ENCODE data around the gene DOK6. TPM values are rescaled to one million over a fixed set of nuclear protein-coding genes. Genes with fewer than 3 reads are reported as not detected.

Gene DOK6
- total and polyA plus RNA-seq, 2 donors (not counting 1 experiment from before 2014, with no cell fraction given) = not detected

DNA sequence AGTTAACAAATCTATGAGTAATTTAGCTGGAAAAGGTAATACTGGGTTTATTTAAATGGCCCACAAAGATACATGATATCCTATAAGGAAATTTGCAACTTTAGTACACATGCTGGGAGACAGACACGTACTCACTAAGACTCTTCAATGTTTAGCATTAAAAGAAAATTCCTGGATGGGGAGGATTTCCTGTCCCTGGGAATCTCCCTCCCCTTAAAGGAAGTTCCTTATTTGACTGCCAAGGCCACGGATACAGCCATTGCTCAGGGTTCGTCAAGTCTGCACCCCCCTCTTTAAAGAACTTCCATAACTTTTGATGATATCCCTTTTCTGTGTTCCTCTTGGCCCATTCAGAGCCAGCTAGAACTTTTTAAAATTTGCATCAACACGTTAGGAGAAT, 279.4 kb downstream of the DOK6 start:
- Histone ChIP-seq H3K27me3 (replicated peaks in 1 of 4; ENCODE audit: control extremely low read depth in 1 of 4, control insufficient read depth in 3 of 4, insufficient read depth in 4 of 4, low read length in 3 of 4) (no peaks in the 10 kb centered on the region), H3K36me3 (replicated peaks in 1 of 2; ENCODE audit: control extremely low read depth in 1 of 2, control insufficient read depth in 1 of 2, extremely low read depth in 1 of 2, insufficient read depth in 2 of 2, low read length in 1 of 2) (no peaks in the 10 kb centered on the region), H3K4me1 (ENCODE audit: control insufficient read depth in 2 of 2, insufficient read depth in 2 of 2, low read length in 2 of 2) (no peaks in the 10 kb centered on the region), H3K9ac (ENCODE audit: low read length) (no peak overlapping the region), H2AFZ (ENCODE audit: insufficient read depth, low read depth, low read length, poor library complexity, severe bottlenecking) (no peak overlapping the region), H3K27ac (ENCODE audit: low read length in 2 of 2) (no peak overlapping the region), H3K79me2 (ENCODE audit: control insufficient read depth, insufficient read depth, low read length) (no peaks in the 10 kb centered on the region), H3K4me3 (ENCODE audit: control extremely low read depth in 1 of 5, extremely low read depth in 1 of 5, insufficient read depth in 1 of 5, low read depth in 2 of 5, low read length in 4 of 5) (no peak overlapping the region), H4K20me1 (ENCODE audit: control insufficient read depth, insufficient read depth, low read length, poor library complexity, severe bottlenecking) (no peaks in the 10 kb centered on the region), H3K4me2 (replicated peaks; ENCODE audit: low read depth, low read length, poor library complexity, severe bottlenecking) (no peak overlapping the region), H3K9me3 (ENCODE audit: control extremely low read depth in 1 of 3, control insufficient read depth in 2 of 3, insufficient read depth in 1 of 3, low read length in 2 of 3) (peaks cover 0 to 3% (median 0%) of the 10 kb centered on the region in 3 donors)
- no peak overlapping the region for H3K27ac Mint-ChIP-seq
- ChIA-PET POLR2A (no interaction called here), CTCF (no interaction called here)
- intact Hi-C loops (cut with micrococcal nuclease) = no loop called here
- no peak overlapping the region for H3K4me3 Mint-ChIP-seq
- TF ChIP-seq EZH2 (IDR thresholded peaks at IDR 0.05; ENCODE audit: borderline replicate concordance, insufficient read depth, low read depth, low read length, poor library complexity, severe bottlenecking) = no peak
- TF ChIP-seq, protein P1, sequence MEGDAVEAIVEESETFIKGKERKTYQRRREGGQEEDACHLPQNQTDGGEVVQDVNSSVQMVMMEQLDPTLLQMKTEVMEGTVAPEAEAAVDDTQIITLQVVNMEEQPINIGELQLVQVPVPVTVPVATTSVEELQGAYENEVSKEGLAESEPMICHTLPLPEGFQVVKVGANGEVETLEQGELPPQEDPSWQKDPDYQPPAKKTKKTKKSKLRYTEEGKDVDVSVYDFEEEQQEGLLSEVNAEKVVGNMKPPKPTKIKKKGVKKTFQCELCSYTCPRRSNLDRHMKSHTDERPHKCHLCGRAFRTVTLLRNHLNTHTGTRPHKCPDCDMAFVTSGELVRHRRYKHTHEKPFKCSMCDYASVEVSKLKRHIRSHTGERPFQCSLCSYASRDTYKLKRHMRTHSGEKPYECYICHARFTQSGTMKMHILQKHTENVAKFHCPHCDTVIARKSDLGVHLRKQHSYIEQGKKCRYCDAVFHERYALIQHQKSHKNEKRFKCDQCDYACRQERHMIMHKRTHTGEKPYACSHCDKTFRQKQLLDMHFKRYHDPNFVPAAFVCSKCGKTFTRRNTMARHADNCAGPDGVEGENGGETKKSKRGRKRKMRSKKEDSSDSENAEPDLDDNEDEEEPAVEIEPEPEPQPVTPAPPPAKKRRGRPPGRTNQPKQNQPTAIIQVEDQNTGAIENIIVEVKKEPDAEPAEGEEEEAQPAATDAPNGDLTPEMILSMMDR (IDR thresholded peaks at IDR 0.05) = no peak
- no peaks in the 10 kb centered on the region for H3K9me3 Mint-ChIP-seq (ENCODE audit: insufficient read depth)
- no peak for DNase-seq
- H3K4me1 Mint-ChIP-seq = no peaks in the 10 kb centered on the region
- no peak for ATAC-seq (ENCODE audit: low read depth)
- peaks cover 6% of the 10 kb centered on the region for H3K27me3 Mint-ChIP-seq
- WGBS (ENCODE audit: insufficient coverage) = no CpG with 5 or more reads among the region's 4 CpGs

DNA sequence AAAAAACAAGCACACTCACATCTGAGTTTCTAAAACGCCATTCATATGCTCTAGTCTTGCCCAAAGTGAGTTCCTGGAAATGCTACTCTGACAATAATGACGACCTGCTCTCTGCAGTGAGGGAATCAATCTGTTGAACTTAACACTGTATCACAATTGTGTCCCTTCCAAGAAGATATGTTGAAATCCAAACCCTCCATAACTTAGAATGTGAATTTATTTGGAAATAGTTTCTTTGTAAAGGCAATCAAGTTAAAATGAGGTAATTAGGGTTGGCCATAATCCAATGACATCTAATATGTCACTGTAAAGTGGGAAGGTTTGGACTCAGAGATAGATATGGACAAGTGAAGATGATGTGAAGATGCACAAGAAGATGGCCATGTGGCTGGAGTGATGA, 282.5 kb downstream of the DOK6 start:
- no peak for ATAC-seq (ENCODE audit: low read depth)

More for the DNA sequence above, 282.5 kb downstream of the DOK6 start:
- Mint-ChIP-seq H3K4me3 (no peak overlapping the region), H3K4me1 (no peaks in the 10 kb centered on the region), H3K27ac (no peak overlapping the region), H3K27me3 (peaks cover 6% of the 10 kb centered on the region), H3K9me3 (ENCODE audit: insufficient read depth) (no peaks in the 10 kb centered on the region)
- ChIA-PET POLR2A (no interaction called here), CTCF (no interaction called here)
- H3K9me3 ChIP-seq (ENCODE audit: control extremely low read depth in 1 of 3, control insufficient read depth in 2 of 3, insufficient read depth in 1 of 3, low read length in 2 of 3) = no peaks in the 10 kb centered on the region
- H4K20me1 ChIP-seq (ENCODE audit: control insufficient read depth, insufficient read depth, low read length, poor library complexity, severe bottlenecking) = no peaks in the 10 kb centered on the region
- no peaks in the 10 kb centered on the region for H3K79me2 ChIP-seq (ENCODE audit: control insufficient read depth, insufficient read depth, low read length)
- no peak overlapping the region for H3K4me3 ChIP-seq (ENCODE audit: control extremely low read depth in 1 of 5, extremely low read depth in 1 of 5, insufficient read depth in 1 of 5, low read depth in 2 of 5, low read length in 4 of 5)
- no peak overlapping the region for H2AFZ ChIP-seq (ENCODE audit: insufficient read depth, low read depth, low read length, poor library complexity, severe bottlenecking)
- H3K27ac ChIP-seq (ENCODE audit: low read length in 2 of 2) = no peak overlapping the region
- DNase-seq = no peak
- no peak overlapping the region for H3K4me2 ChIP-seq (replicated peaks; ENCODE audit: low read depth, low read length, poor library complexity, severe bottlenecking)
- no peaks in the 10 kb centered on the region for H3K36me3 ChIP-seq (replicated peaks in 1 of 2; ENCODE audit: control extremely low read depth in 1 of 2, control insufficient read depth in 1 of 2, extremely low read depth in 1 of 2, insufficient read depth in 2 of 2, low read length in 1 of 2)
- intact Hi-C loops (cut with micrococcal nuclease) = no loop called here
- H3K4me1 ChIP-seq (ENCODE audit: control insufficient read depth in 2 of 2, insufficient read depth in 2 of 2, low read length in 2 of 2) = no peaks in the 10 kb centered on the region
- 60% methylated on average over 1 of the region's 2 CpGs for WGBS (ENCODE audit: insufficient coverage)
- no peak overlapping the region for H3K9ac ChIP-seq (ENCODE audit: low read length)
- TF ChIP-seq EZH2 (IDR thresholded peaks at IDR 0.05; ENCODE audit: borderline replicate concordance, insufficient read depth, low read depth, low read length, poor library complexity, severe bottlenecking) = no peak
- TF ChIP-seq, protein P1 (IDR thresholded peaks at IDR 0.05) = no peak
- no peaks in the 10 kb centered on the region for H3K27me3 ChIP-seq (replicated peaks in 1 of 4; ENCODE audit: control extremely low read depth in 1 of 4, control insufficient read depth in 3 of 4, insufficient read depth in 4 of 4, low read length in 3 of 4)

All from B cell (primary cell).